NCI-H2107 treated with DMSO at 0.1 percent for 48 hours (cell line): Measurements from ENCODE around the gene KLK7.
"Not testable (repeated sequence)": the region's sequence is repeated elsewhere in the genome, so short reads cannot be mapped to it uniquely, and the experiment has no call there.

ENCODE experiments used
- DNase-seq: peaks from one replicate; lab custom pipeline; 2025; ENCODE audit not compliant: unreplicated experiment; lab: John Stamatoyannopoulos, UW

KLK7 gene

GRCh38 chr19:50978772-50979390 lies 4.8 kb downstream of the KLK7 start:
- DNase-seq = no peak

DNA sequence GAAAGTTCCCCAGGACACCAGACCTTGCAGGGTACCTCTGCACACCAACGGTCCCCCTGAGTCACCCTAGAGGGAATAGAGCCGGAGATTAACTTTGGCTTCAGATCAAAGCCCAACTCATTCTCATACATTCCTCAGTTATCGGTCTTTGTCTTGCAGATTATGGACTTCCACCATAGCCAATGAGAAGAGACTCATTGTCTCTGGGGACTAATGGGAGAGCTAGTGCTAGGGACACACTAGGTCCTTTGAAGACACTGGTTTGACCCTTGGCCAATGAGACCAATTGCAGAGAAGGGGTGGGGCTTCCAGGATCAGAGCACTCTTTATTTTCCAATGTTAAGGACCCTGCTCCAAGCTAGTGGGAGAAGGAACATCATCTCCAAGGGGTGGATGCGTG lies 6.1 kb downstream of the KLK7 start:
- no peak for DNase-seq

DNA sequence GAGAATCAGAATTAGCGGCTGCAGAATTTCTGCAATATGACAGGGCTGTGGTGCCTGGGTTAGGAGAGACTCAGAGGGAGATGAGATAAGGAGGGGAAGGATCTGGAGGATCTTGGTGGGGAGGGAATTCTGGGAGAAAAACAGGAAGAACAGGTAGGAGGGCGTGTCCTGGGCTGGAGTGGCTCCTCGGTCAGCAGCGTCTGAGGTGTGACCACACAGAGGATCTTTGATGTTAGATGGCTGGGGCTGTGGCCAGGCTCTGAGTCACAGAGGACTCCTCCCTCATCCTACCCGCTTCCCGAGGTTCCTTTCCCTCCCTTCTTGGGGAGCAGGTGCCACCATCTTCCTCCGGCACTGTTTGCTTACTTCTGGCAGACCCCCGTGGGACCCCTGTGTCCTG lies 8.0 kb downstream of the KLK7 start:
- DNase-seq = no peak

DNA sequence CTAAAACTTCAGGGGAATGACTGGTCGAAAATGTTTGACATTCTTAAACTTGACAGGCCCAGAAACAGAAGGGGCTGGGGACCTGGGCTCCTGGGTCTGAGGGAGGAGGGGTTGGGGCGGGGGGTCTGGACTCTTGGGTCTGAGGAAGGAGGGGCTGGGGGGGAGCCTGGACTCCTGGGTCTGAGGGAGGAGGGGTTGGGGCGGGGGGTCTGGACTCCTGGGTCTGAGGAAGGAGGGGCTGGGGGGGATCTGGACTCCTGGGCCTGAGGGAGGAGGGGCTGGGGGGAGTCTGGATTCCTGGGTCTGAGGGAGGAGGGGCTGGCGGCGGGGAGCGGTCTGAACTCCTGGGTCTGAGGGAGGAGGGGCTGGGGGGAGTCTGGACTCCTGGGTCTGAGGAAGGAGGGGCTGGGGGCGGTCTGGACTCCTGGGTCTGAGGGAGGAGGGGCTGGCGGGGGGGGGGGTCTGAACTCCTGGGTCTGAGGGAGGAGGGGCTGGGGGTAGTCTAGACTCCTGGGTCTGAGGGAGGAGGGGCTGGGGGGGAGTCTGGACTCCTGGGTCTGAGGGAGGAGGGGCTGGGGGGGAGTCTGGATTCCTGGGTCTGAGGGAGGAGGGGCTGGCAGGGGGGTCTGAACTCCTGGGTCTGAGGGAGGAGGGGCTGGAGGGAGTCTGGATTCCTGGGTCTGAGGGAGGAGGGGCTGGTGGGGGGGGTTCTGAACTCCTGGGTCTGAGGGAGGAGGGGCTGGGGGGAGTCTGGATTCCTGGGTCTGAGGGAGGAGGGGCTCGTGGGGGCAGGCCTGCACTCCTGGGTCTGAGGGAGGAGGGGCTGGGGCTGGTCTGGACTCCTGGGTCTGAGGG lies 8.8 kb downstream of the KLK7 start:
- no peak for DNase-seq

- DNase-seq = no peak
Measured at GRCh38 chr19:50972795-50973376, 10.8 kb downstream of the KLK7 start.

DNA sequence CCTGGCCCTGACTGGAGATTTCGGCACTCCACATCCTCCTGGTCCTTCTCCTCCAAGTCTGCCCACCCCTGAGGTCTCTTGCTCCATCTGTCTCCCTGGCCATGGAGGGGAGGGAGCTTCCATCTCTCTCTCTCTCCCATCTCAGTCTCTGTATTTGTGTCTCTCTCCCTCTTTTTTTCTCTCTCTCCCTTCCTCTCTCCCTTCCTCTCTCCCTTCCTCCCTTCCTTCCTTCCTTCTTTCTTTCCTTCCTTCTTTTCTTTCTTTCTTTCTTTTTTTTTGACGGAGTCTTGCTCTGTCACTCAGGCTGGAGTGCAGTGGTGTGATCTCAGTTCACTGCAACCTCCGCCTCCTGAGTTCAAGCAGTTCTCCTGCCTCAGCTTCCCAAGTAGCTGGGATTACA lies 13.9 kb downstream of the KLK7 start:
- DNase-seq = not testable (repeated sequence)

GRCh38 chr19:50969413-50969760 lies 14.3 kb downstream of the KLK7 start, which contains the start of gene KLK6:
Gene KLK6 (minus strand): TSS chr19:50969591. CDS start chr19:50968104, 1,487 bp downstream.
- no peak for DNase-seq

DNA sequence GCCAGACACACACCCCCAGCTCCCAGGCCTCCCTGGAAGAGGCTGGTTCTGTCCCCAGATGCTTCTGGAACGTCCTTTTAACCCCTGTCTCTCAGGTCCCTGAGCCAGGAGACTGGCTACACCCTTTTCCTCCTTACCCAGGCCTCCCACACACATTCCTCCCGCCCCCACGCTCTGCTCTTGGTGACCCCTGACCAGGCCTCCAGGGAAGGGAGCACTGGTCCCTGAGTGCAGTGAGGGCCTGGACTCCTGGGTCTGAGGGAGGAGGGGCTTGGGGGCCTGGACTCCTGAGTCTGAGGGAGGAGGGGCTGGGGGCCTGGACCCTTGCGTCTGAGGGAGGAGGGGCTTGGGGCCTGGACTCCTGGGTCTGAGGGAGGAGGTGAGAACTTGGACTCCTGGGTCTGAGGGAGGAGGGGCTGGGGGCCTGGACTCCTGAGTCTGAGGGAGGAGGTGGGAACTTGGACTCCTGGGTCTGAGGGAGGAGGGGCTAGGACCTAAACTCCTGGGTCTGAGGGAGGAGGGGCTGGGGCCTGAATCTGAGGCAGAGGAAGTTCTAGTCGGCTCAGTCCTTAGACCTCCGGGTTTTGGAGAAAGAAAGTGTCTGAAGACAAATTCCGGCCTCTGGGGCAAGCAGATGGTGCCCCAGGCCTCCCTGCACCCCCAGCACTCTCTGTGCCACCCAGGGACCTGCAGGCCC lies 14.9 kb downstream of the KLK7 start:
- no peak for DNase-seq

DNA sequence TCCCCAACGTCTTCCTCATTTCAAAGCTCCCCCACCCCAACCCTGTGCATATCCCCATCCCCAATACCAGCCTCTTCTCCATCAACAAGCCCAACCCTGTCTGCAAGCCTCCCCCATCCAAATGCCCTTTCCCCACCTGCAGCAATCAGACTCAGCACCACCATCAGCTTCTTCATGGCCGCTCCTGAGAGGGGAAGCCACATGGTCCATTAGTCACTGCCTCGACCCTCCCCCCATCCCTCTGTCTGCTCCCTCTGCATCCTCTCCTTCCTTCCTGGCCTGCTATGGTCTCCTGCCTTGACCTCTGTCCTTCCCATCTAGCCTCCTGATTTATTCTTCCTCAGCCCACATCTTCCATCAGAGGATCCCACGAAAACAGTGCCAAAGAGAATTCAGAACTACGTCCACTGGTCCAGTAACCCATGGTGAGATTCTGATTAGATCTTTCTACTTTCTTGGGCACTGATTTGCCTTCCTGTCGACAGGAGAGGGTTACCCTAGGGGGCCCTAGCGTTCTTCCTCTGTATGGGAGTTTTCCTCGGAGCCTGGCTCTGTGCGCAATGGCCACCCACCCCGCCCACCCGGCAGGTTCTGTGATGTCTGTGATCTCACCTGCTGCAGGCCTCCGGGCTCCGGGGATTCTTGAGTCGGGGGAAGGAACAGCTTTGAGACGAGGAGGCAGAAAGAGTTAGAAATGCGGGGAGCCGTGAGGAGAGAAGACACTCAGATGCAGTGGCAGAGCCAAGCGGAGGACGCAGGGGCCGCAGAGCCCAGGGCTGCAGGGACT lies 15.6 kb downstream of the KLK7 start:
- no peak for DNase-seq

- DNase-seq = no peak
Measured at GRCh38 chr19:50964266-50964665, 19.5 kb downstream of the KLK7 start.

DNA sequence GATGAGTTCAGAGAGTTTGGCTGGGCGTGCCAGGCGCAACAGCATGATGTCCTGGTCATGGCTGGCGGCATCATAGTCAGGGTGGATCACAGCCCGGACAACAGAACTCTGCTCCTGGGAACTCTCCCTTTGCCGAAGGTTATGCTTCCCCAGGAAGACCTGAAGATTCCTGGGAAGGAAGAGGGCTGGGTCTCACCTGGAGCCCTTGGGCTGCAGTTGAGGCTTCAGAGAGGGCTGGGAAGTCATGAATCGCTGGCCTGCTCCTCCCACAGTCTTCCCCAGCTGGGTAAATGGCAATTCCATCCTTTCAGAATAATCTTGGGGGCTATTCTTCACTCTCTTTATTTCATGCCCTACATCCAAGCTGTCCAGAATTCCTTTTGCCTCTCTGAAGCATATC lies 20.3 kb downstream of the KLK7 start:
- no peak for DNase-seq

DNA sequence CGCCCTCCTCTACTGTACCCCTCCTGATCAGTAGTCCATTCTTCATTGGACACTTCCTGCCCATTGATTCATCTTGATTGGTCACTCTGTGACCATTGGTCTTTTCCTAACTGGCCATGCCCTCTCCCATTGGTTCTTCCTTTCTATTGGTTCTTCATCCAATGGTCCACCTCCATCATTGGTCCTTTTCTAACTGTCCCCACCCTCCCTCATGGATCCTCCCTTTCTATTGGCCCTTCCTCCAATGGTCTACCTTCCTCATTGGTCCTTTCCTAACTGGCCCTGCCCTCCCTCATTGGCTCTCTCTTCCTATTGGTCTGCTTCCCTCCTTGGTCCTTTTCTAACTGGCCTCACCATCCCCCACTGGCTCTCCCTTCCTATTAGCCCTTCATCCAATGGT lies 21.5 kb downstream of the KLK7 start:
- DNase-seq = no peak

DNA sequence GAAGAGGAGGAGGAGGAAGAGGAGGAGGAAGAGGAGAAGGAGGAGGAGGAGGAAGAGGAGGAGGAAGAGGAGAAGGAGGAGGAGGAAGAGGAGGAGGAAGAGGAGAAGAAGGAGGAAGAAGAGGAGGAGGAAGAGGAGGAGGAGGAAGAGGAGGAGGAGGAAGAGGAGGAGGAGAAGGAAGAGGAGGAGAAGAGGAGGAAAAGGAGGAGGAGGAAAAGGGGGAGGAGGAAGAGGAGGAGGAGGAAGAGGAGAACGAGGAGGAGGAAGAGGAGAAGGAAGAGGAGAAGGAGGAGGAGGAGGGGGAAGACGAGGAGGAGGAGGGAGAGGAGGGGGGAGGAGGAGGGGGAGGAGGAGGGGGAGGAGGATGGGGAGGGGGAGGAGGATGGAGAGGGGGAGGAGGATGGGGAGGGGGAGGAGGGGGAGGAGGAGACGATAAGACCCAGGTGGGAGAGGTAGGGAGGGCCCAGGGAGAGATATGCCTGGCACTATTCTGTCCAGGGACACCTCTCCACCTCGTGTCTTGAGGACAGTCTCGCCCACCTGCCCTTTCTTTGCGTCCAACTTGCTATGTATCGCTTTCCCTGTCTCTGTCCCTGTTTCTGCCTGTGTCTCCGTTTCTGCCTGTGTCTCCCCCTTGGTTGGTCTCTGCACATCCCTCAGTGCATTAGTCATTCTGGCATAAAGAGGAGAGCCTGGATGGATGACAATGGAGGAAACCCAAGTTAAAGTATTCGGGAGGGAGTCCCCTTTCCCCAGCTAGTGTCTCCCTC lies 23.8 kb downstream of the KLK7 start:
- DNase-seq = no peak

DNA sequence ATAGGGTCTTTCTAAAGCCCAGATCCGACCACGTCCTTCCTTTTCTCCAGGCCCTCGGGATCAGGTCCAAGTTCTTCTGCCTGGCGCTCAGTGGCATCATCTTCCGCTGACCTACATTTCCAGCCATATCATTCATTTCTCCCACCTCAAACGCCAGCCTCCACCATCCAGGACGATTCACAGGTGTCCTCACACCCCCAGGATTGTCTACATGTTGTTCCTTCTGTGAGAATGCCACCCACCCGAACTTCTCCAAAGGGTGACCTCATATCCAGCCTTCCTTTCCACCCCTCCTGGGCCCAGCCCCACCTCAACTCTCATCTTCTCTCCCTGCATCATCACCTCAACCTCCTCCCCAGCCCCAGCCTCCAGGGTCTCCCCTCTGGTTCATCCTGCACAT lies 26.1 kb downstream of the KLK7 start:
- DNase-seq = no peak

DNA sequence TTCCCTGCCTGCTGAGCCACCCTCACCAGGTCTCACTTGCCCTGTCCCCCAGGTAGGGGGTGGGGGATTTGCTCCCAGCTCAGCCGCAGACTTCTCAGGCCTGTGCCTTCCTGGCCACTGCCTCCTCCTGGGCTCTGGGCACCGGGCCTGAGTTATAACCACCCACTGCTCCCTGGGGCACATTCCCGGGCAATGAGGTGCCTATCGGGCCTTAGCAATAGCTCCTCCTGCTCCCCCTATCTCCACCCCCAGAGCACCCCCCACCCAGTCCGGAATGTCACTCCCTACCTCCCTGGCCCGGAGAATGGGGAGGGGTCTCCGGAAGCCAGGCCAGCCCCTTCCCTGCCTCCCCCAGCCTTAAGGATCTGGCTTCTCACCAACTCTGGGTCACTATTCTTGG lies 30.8 kb downstream of the KLK7 start, which contains the start of gene KLK5:
KLK5 (minus strand) TSS at position 129 of the 400 bp plus-strand sequence. CDS start 381 bp downstream, outside the sequence.
- DNase-seq = no peak

DNA sequence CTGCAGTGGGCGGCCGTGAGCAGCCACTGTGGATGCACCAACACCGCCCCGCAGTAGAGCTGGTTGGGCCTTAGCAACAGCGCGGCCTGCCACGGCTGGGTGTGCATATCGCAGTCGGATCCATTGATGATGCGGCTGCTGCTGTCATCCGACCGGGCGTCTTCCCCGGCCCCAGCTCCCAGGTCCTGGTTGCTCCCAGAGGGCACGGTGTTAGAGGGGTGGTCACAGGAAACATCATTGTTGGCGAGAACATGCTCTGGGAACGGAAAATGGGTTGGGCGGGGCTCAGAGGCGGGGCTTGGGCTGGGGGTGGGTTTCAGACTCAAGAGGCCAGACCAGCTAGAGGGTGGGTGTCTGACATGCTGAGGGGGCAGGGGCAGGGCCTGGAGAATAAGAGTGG lies 33.9 kb downstream of the KLK7 start:
- no peak for DNase-seq

GRCh38 chr19:50947123-50947522 lies 36.6 kb downstream of the KLK7 start:
- DNase-seq = no peak

GRCh38 chr19:50944795-50945194 lies 38.9 kb downstream of the KLK7 start:
- no peak for DNase-seq

DNA sequence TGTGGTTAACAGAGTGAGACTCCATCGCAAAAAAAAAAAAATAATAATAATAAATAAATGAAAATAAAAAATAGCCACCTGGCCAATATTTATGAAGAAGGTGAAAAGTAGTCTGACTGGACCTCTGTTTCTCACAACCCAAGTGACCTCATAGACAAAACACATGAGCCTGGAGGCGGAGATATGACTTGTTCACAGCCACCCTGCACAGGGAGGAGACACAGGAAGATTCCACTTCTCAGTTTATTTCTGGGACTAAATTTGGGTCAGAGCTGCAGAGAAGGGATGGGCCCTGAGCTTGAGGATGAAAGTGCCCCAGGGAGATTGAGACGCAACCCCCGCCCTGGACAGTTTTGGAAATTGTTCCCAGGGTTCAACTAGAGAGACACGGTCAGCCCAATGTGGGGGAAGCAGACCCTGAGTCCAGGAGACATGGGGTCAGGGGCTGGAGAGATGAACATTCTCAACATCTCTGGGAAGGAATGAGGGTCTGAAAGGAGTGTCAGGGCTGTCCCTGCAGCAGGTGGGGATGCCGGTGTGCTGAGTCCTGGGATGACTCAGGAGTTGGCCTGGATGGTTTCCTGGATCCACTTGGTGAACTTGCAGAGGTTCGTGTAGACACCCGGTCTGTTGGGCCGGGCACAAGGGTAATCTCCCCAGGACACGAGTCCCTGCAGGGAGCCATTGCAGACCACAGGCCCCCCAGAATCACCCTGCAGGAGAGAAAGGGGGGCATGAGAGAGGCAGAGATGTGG lies 40.5 kb downstream of the KLK7 start:
- no peak for DNase-seq
